Heart left ventricle (tissue), 16 donors: Measurements from ENCODE around the gene DPPA5. TPM values are rescaled to one million over a fixed set of nuclear protein-coding genes. Genes with fewer than 3 reads are reported as not detected.

Experiments
- ATAC-seq, 4 donors: fragments of 200-7000 bp; cut with Tn5 transposase; one replicate each; pipeline ENCODE4 v1.9.1; 2020 to 2022; ENCODE audit warnings: moderate library complexity in 4 of 4, mild to moderate bottlenecking in 3 of 4, moderate number of reproducible peaks in 1 of 4
- DNase-seq, 5 donors: peaks; one replicate each; pipeline ENCODE4 v3.0.0-alpha.2; 2020
- H3K27ac ChIP-seq, 12 donors: fragments of 200-600 bp; sonication (generic) in 4 of 12; one replicate each; pipeline versions ENCODE4 v1.5.0 to v1.8.0; 2016 to 2022; ENCODE audit warnings: mild to moderate bottlenecking in 2 of 12
- H3K27me3 ChIP-seq, 9 donors: fragments of 200-600 bp; sonication (generic) in 2 of 9; one replicate each; pipeline versions ENCODE4 v1.5.1 to v1.8.0; 2016 to 2022; ENCODE audit warnings: mild to moderate bottlenecking in 3 of 9
- H3K36me3 ChIP-seq, 9 donors: fragments of 200-600 bp; sonication (generic) in 2 of 9; one replicate each; pipeline versions ENCODE4 v1.5.0 to v1.8.0; 2018 to 2022; ENCODE audit warnings: mild to moderate bottlenecking in 2 of 9
- H3K4me1 ChIP-seq, 12 donors: fragments of 200-600 bp; sonication (generic) in 4 of 12; one replicate each; pipeline versions ENCODE4 v1.5.0 to v1.8.0; 2016 to 2022; ENCODE audit warnings: mild to moderate bottlenecking in 3 of 12
- H3K4me3 ChIP-seq, 12 donors: fragments of 200-600 bp; sonication (generic) in 4 of 12; one replicate each; pipeline versions ENCODE4 v1.5.0 to v1.8.0; 2017 to 2022; ENCODE audit warnings: mild to moderate bottlenecking in 9 of 12, moderate library complexity in 4 of 12
- H3K9me3 ChIP-seq, 12 donors: fragments of 200-600 bp; sonication (generic) in 4 of 12; one replicate each; pipeline versions ENCODE4 v1.5.0 to v1.8.0; 2016 to 2022; ENCODE audit warnings: mild to moderate bottlenecking in 1 of 12
- POLR2A ChIP-seq, 2 donors: fragments of 450-650 bp; IDR thresholded peaks; one replicate each; pipeline ENCODE4 v1.6.1; 2017; ENCODE audit warnings: antibody characterized with exemption in 2 of 2, mild to moderate bottlenecking in 2 of 2, moderate library complexity in 2 of 2
- WGBS, 4 donors: extraction: QIAGEN DNeasy Blood & Tissue Kit in 2 of 4; methylation state at CpG; one replicate each; pipeline versions ENCODE4 v1.1.5 to v1.1.7; 2013 to 2018; 5-methylcytosine and 5-hydroxymethylcytosine counted together
- intact Hi-C, 10 donors: fragments of 100-400 bp; cut with DNase I; formaldehyde crosslinking; loops; one replicate each; pipeline versions ENCODE4 v1.11.1 to v1.14.2; 2022
- polyA plus RNA-seq, 2 donors: library from polyadenylated mRNA; stranded (reverse); fragments of 200-250 nt; gene quantifications; one replicate each; pipeline ENCODE4 v1.2.3, GENCODE V29; 2013
- total RNA-seq, 9 donors: library from RNA; depleted of rRNA in 2 of 9; stranded (reverse); fragments of >200 nt in 2 of 9; fragmentation: NEBNext Ultra II Directional in 3 of 9; extraction: Animal tissue kit (Norgen Biotek cat#: 25700) in 3 of 9; gene quantifications; one replicate each; pipeline versions ENCODE4 v1.1.0 to v1.2.4, GENCODE V29; 2016 to 2023
- TF ChIP-seq, protein P1 (sequence below), 12 donors: fragments of 200-600 bp; sonication (generic) in 4 of 12; IDR thresholded peaks; one replicate each; pipeline versions ENCODE4 v1.5.0 to v1.8.0; 2018 to 2022; ENCODE audit warnings: antibody characterized with exemption in 12 of 12, mild to moderate bottlenecking in 5 of 12
- donor health status: ischemic (EF 13 %, LVEDD 7.1; RV severe dilation, severe dysfunction).
- donor health status: healthy with polysubstance abuse.
- donor health status: DM: no; HTN: yes; CAD: no.
- donor health status: DM: no; HTN: no; CAD: no.
- donor health status: ischemic (EF 25% LVEDD 6.9; RV normal size, moderate dysfunction).
- donor health status: ischemic (EF 25% LVEDD 5.7; RV mildly dilated, moderate dysfunction).
- donor health status: healthy.
- donor health status: DM: yes; HTN: yes; CAD: no.
- donor health status: ischemic (EF 35%, LVEDD 5.7; RV mildly dilated, moderate dysfunction).
- donor health status: nonischemic (EF 11% LVEDD 7.7; RV severe dilation, severe dysfunction).
- donor health status: DM: yes; HTN: yes; CAD: no.
- donor health status: PGD.
- donor health status: ischemic (EF 29% LVEDD 5.4; RV normal size, mild dysfunction).
- donor health status: nonischemic (EF 23%, LVEDD 6.1; RV moderate dilation, normal function).

The DPPA5 gene
- total and polyA plus RNA-seq, 11 donors: not detected

DNA sequence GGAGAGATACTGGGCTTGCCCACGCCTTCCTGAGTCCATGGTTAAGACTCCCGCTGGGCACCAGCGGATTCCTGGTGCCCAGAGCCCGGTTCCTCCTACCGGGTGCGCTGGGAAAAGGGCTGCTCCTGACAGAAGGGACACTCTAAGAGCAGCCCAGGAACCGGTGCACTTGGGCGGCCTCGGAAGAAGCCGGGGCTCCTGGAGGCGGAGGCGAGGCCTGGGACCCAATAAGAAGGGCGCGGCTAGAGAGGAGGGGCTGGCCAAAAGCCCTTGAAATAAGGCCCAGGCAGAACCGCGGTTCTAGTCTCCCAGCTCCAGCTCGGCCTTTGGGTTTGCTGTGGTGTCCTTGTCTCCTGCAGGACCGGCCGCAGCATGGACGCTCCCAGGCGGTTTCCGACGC, 8.3 kb upstream of the DPPA5 start, which contains the start of gene KHDC3L:
TSS of gene KHDC3L (plus strand) at position 301 of the 400 bp plus-strand sequence. CDS start at position 373, 72 bp downstream.
- no peak for DNase-seq
- Histone ChIP-seq H3K27me3 (peaks cover 0 to 6% (median 0%) of the 10 kb centered on the region in 9 donors), H3K27ac (no peak within 1 kb of the TSS), H3K36me3 (no peaks in the 10 kb centered on the region), H3K4me1 (no peaks in the 10 kb centered on the region), H3K9me3 (no peaks in the 10 kb centered on the region), H3K4me3 (no peak within 1 kb of the TSS)
- WGBS, 4 donors: 89 to 95% (median 90%) methylated on average over 8 to 23 of the region's 23 CpGs
- ATAC-seq: no peak
- intact Hi-C loops: no loop called here
- no peak for TF ChIP-seq POLR2A (IDR thresholded peaks at IDR 0.05)
- TF ChIP-seq, protein P1, sequence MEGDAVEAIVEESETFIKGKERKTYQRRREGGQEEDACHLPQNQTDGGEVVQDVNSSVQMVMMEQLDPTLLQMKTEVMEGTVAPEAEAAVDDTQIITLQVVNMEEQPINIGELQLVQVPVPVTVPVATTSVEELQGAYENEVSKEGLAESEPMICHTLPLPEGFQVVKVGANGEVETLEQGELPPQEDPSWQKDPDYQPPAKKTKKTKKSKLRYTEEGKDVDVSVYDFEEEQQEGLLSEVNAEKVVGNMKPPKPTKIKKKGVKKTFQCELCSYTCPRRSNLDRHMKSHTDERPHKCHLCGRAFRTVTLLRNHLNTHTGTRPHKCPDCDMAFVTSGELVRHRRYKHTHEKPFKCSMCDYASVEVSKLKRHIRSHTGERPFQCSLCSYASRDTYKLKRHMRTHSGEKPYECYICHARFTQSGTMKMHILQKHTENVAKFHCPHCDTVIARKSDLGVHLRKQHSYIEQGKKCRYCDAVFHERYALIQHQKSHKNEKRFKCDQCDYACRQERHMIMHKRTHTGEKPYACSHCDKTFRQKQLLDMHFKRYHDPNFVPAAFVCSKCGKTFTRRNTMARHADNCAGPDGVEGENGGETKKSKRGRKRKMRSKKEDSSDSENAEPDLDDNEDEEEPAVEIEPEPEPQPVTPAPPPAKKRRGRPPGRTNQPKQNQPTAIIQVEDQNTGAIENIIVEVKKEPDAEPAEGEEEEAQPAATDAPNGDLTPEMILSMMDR (IDR thresholded peaks at IDR 0.05): no peak

GRCh38 chr6:73349311-73349710, 4.8 kb downstream of the DPPA5 start:
- no peaks in the 10 kb centered on the region for H3K36me3 ChIP-seq
- peaks cover 6 to 59% (median 15%) of the 10 kb centered on the region in 9 donors for H3K27me3 ChIP-seq
- intact Hi-C loops: no loop called here
- H3K4me1 ChIP-seq: no peaks in the 10 kb centered on the region
- no peak for TF ChIP-seq POLR2A (IDR thresholded peaks at IDR 0.05)
- TF ChIP-seq, protein P1 (IDR thresholded peaks at IDR 0.05): no peak
- no peaks in the 10 kb centered on the region for H3K9me3 ChIP-seq
- WGBS, 4 donors: 18 to 22% (median 18%) methylated on average over 6 of the region's 6 CpGs
- DNase-seq: no peak
- H3K4me3 ChIP-seq: no peak overlapping the region
- ATAC-seq: no peak
- no peak overlapping the region for H3K27ac ChIP-seq

- TF ChIP-seq POLR2A (IDR thresholded peaks at IDR 0.05): no peak
- TF ChIP-seq, protein P1 (IDR thresholded peaks at IDR 0.05): no peak
- no peak overlapping the region for H3K4me3 ChIP-seq
- DNase-seq (no peak), ATAC-seq (no peak)
- no peak overlapping the region for H3K27ac ChIP-seq
- intact Hi-C loops: no loop called here
- 36 to 48% (median 41%) methylated on average over 32 to 33 of the region's 33 CpGs for WGBS, 4 donors
- no peaks in the 10 kb centered on the region for H3K4me1 ChIP-seq
- peaks cover 6 to 65% (median 15%) of the 10 kb centered on the region in 9 donors for H3K27me3 ChIP-seq
- H3K36me3 ChIP-seq: no peaks in the 10 kb centered on the region
- H3K9me3 ChIP-seq: no peaks in the 10 kb centered on the region
Observed at GRCh38 chr6:73348550-73349204, 5.4 kb downstream of the DPPA5 start.

- ATAC-seq (no peak), DNase-seq (no peak)
- Histone ChIP-seq H3K36me3 (no peaks in the 10 kb centered on the region), H3K4me3 (no peak overlapping the region), H3K4me1 (no peaks in the 10 kb centered on the region), H3K9me3 (no peaks in the 10 kb centered on the region), H3K27me3 (peaks cover 0 to 28% (median 4%) of the 10 kb centered on the region in 9 donors), H3K27ac (no peak overlapping the region)
- intact Hi-C loops: no loop called here
- TF ChIP-seq, protein P1 (IDR thresholded peaks at IDR 0.05): no peak
- no peak for TF ChIP-seq POLR2A (IDR thresholded peaks at IDR 0.05)
Observed at GRCh38 chr6:73343164-73343563, 10.9 kb downstream of the DPPA5 start.
